22Rv1 (cell line): Measurements from ENCODE around the gene SLC38A4.

Source experiments
- ZFX ChIP-seq: fragments of 450-650 bp; IDR thresholded peaks from 2 replicates; pipeline ENCODE4 v1.6.1; 2017; ENCODE audit warnings: antibody characterized with exemption, borderline replicate concordance
- TF ChIP-seq, protein P1 (sequence below): fragments of 450-650 bp; IDR thresholded peaks from 2 replicates; pipeline ENCODE4 v1.5.1; 2017; ENCODE audit warnings: mild to moderate bottlenecking

DNA sequence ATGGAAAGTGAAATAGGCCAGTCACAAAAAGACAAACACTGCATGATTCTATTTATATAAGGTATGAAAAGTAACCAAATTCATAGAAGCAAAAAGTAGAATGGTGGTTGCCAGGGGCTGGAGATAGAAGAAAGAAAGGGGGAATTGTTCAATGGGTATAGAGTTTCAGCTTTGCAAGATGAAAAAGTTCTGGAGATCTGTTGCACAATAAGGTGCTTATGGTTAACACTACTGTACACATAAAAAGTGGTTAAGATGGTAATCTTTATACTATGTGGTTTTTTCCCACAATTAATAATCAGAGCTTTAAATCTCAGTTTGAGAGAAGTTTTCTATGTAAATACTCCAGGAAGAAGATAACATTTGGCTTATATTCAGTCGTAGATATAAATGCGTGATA is 73.4 kb downstream of the SLC38A4 start:
- TF ChIP-seq, protein P1, sequence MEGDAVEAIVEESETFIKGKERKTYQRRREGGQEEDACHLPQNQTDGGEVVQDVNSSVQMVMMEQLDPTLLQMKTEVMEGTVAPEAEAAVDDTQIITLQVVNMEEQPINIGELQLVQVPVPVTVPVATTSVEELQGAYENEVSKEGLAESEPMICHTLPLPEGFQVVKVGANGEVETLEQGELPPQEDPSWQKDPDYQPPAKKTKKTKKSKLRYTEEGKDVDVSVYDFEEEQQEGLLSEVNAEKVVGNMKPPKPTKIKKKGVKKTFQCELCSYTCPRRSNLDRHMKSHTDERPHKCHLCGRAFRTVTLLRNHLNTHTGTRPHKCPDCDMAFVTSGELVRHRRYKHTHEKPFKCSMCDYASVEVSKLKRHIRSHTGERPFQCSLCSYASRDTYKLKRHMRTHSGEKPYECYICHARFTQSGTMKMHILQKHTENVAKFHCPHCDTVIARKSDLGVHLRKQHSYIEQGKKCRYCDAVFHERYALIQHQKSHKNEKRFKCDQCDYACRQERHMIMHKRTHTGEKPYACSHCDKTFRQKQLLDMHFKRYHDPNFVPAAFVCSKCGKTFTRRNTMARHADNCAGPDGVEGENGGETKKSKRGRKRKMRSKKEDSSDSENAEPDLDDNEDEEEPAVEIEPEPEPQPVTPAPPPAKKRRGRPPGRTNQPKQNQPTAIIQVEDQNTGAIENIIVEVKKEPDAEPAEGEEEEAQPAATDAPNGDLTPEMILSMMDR, result no peak
- TF ChIP-seq ZFX, result no peak
